A549 treated with AZD9567 at 1 μM for 4 hours (cell line): ENCODE data around the gene PCDH20. TPM values are rescaled to one million over a fixed set of nuclear protein-coding genes. Genes with fewer than 3 reads are reported as not detected.

Source experiments
- total RNA-seq: library from RNA; stranded (reverse); fragments of 200-300 nt; extraction: Qiagen RNA extraction; gene quantifications from 5 replicates; pipeline ENCODE4 v1.2.3, GENCODE V29; 2022; ENCODE audit not compliant: insufficient read depth

The PCDH20 gene
- total RNA-seq, result not detected in 5 replicates

GRCh38 chr13:61415749-61416148 is at the start of gene PCDH20:
Gene PCDH20, minus strand, starts transcription at chr13:61415849. Its CDS starts 691 bp downstream, at chr13:61415158.

